GM18502 (cell line): Measurements from ENCODE around the gene TREM2.

Source experiments
- ATAC-seq: cut with Tn5 transposase; IDR thresholded peaks from one replicate; pipeline ENCODE4 v1.9.1; 2021; ENCODE audit warnings: mild to moderate bottlenecking; ENCODE audit not compliant: unreplicated experiment, poor library complexity

Gene TREM2

DNA sequence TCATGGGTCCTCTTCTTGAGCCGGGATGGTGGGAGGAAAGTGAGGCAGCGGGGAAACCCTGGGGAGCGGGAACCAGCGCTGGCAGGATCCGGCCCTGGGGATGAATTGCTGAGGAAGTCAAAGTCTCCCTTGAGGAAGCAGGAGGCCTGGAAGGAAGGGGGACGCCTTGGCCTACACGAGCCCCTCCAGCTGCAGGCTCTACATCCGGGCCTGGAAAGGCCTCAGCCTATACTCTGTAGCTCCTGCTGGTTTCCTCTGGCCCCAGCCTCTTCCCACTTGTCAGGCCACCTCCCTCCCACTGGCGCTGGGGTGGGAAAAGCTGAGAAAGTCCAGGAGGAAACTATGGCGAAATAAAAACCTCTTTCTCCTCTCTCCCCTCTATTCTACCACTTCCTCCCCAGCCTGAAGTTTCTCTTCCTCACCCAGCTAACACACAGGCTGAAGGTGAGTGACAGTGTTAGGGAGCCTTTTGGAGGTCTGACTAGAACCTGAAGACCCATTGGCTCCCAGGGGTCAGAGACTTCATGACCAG, 23.2 kb upstream of the TREM2 start:
- no peak for ATAC-seq

DNA sequence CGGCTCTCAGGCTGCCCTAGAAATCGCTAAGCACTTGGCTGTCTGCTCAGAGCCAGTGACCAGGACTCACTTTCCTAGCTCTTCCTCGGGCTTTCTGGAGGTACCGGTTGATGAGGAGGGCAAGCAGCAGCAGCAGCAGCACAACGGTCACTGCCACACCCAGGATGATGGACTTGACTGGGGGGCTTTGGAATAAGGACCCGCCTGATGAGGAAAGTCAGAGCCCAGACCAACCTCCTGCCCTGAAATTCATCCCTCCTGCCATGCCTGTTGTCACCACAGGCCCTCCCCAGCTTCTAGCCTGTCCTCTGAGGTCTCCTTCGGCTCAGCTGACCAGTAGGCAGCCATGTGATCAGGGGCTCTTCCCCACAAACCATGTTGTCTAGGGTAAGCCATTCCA, 21.8 kb upstream of the TREM2 start:
- ATAC-seq: no peak

DNA sequence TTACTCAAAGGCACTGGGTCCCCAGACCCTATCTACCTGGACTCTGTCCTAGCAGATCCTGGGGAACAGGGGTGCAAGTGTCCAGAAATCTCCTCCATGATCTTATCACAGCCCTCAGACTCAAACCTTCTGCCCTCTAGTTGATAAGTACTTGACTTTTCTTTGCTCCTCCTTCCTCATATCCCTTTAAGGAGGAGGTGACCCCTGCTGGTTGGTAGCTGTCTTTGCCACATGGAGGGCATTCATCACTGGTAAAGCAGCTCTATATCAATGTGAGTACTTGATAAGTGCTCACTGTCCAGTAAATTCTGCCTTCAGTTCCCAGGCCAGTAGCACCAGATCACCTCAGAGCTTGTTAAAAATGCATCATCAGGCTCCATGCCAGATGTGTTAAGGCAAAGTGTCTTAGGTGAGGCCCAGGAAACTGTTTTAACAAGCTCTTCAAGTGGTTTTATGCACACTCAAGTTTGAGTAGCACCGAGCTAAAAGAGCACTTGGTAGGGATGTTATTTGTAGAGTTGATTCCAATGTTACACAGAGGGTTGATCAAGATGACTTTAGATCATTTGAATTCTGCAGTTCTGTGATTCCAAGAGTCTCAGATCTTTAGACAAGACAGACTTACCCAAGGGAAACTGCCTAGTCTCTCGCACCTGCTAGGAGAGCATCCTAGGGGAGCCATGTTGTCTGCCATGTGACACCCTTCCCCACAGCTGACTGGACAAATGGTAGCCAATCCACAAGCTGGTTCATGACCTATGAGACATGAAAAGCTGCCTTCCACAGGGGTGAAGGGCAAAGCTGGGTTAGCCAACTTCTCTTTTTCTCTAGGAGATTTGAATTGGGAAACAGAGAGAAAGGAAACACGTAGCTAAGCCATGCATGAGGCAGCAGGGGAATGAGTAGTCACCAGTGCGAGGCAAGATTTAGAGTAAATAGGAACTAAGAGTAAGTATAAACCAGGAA, 19.4 kb upstream of the TREM2 start:
- ATAC-seq: peak; percentile 71

DNA sequence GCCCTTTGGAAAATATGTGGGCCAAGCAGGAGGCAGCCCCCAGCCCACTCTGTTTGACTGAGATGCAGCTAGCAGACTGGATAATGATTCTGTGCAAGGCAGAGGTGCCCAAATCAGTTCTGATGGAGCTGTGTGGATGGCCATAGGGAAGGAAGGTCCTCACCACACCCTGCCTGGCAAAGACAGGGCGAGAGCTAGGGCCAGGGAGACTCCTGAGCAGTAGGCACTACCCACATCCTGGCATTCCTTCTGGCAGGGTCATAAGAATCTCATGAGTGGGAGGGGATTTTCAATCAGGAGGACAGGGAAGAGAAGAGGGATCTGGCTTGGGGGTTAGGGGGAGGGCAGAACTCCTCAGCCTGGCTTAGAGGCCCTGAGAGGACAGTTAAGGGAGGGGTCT, 18.6 kb upstream of the TREM2 start:
- no peak for ATAC-seq

DNA sequence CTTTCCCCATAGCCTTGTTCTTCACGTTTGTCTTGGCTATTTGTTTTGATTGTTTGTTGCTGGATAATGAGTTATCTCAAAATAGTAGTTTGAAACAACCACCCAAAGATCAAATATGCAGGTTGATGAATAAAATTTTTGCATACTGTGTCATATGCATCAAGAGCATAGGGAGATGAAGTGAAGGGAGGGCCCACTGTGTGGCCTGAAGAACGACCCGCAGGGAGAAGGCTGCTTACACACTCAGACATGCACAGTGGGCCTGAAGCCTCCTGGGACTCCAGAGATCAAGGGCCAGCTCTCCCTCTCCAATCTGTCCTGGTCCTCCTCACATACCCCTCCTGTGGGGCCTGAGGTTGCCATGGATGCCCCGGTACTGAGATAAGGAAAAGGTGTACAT, 16.2 kb upstream of the TREM2 start:
- ATAC-seq: no peak

DNA sequence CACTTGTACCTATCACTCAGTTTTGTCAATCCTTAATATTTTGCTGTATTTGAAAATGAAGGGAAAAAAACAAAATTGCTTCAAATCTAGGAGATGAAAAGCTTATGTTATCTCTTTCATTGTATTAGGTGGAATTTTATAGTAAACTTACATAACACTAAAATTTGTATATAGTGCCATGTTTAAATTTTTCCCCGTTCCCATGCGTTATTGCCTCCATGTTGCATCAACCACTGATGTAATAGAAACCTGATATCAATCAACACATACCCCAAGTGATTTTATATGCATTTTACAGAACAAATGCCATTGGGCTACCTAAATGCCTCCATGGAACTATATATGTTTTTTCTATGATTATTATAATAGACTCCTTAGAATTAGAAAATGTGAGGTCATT, 14.8 kb upstream of the TREM2 start:
- no peak for ATAC-seq

DNA sequence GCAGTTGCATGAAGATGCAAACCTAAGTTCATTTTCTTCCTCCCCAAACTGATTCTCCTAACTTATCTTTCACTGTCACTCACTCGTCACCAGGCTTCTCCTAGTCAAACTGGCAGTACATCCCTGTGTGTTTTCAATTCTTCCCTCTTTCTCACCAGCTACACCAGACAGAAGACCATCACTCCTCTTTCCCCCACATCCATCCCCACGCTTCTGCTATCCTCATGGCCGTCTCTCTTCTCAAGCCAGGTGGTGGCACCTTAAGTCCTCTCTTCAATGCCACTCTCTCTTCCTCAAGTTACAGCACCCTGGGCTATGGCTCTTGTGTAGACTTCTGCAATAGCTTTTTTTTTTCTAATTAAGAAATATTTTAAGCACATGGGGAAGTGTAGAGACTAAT, 14.4 kb upstream of the TREM2 start:
- ATAC-seq: no peak

DNA sequence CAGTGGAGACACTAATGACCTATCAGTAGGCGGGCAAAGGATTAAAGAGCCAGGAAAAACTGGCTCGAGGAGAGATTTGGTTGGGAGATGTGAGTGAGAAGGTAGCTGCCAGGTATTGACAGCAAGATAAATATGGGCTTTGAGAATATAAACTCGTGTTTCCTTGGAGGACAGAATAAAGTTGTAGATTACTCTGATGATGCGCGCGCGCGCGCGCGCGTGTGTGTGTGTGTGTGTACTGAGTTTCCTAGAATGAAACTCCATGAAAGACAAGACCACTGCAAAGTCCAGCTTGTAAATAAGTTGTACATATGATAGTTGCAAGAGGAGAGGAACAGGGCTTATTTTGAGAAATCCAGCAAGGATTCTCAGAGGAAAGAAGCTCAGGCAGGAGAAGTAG, 13.3 kb upstream of the TREM2 start:
- ATAC-seq: no peak

DNA sequence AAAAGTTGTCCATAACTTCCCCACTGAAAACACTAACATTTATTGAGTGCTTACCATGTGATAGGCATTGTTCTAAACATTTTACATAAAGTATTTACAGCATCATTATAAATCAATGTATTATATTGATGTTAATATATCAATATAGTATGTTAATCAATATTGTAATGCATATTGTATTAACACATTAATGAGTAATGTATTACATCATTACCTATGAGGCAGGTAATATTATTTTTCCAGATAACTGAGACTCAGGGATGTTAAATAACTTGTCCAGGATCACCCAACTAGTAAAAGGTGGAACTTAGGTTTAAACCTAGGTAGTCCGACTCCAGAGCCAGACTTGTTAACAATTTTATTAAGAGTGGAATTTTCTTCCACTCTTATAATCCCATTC, 12.2 kb upstream of the TREM2 start:
- ATAC-seq: no peak

DNA sequence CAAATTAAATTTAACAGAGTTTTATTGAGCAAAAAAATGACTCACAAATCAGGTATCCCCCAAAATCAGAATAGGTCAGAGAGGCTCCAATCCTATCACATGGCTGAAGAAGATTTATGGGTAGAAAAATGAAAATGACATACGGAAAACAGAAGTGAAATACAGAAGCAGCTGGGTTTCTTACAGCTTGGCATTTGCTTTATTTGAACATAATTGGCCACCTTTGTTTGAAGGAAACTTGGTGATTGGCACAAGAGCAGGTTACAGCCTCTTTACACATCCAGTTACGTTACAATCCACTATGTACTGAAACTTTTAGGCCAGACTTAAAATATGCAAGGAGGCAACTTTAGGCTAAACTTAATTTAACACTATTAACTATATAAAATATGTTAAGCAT, 11.7 kb upstream of the TREM2 start:
- no peak for ATAC-seq

DNA sequence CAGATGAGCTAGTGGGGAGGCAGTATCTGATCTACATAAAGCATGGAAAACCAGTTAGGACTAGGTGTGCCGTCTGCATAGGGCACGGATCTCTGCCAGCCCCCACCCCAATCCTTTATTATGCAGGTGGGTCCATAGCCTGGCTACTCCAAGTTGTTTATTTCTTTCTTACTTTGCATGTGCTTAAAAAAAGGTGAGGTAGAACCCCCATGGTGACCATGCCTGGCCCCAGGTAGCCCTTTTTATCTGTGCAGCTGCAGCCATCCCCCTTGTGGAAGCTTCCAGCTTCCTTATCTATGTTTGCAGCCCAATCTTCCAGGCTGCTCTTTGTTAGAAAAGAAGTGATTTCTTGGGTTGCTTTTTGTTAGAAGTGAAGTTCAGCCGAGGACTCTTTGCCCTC, 9.0 kb upstream of the TREM2 start:
- no peak for ATAC-seq

DNA sequence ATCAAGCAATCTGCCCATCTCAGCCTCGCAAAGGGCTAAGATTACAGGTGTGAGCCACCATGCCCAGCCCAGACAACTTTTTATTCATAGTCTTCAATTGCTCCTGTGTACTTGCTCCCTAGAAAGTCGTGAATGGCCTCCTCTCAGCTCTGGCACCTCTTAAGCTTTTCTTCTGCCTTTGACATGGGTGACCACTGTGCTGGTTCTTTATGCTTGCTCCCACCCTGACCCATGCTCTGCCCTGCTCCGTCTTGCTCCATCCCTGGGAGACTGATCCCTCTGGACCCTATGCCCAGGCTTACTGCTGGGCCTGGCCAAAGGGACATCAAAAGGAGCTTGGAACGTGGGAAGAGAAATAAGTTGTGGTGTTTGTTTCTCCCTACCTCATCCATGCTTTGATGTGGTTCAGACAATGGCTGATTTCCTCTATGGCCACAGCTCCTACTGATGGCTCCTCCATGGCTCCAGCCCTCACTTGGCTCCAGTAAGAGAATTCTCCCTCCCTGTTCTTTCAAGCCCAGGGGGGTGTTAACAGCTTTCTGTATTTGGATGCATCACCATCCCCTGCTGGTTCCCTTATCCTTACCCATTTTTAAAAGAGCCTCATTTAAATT, 7.7 kb upstream of the TREM2 start:
- no peak for ATAC-seq

DNA sequence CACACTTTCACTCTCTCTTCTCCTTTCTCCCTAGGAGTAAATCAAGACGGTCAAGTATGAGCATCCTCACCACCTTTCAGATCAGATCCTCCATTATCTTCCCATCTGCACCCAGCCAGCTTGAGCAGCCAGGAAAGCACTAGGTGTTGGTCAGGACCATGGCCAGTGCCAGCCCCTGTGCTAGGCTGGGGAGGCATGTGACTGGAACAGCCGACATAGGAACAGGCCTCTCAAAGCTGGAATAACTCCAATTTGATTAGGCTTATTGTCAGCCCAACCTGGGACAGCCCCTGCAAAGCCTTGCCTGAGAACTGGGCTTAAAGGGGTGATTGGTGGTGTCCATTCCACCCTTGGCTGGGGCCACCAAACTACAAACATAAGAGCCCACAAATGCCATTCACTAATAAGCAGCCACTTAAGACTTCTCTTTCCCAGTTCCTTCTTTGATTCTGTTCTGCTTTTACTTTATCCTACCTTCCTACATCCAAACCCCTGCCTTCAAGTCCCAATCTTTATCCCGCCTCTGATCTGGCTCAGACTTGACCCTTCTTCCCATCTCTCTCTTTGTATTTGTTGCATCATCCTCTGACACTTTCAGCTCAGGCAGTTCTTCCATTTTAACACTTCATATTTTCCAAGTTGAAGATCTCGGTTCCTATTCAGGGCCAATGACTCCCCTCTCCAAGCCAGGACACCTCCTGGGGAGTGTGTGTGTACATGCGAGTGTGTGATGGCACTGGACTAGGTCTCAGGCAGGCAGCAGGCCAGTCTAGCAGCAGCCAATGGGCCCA, 4.5 kb upstream of the TREM2 start:
- ATAC-seq: no peak

DNA sequence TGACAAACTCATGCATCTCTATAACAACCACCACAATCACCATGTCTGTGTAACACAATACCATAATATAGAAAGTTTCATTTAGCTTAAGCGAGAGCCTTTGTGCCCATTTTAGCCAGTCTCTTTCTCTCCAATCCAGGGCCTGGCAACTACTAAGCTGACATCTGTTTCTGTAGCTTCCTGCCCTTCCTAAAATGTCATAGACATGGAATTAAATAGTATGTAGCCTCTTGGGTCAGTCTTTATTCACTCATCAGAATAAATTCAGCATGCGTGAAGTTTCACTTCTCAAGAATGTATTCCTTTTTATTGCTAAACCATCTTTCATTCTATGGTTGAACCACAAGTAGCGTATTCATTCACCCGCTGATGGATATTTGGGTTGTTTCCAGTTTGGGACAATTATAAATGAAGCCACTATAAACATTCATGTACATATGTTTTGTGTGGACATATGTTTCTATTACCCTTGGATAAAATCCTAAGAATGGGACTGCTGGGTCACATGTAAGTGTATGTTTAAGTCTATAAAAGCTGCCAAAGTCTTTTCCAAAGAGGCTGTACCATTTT, 1.7 kb upstream of the TREM2 start:
- no peak for ATAC-seq

DNA sequence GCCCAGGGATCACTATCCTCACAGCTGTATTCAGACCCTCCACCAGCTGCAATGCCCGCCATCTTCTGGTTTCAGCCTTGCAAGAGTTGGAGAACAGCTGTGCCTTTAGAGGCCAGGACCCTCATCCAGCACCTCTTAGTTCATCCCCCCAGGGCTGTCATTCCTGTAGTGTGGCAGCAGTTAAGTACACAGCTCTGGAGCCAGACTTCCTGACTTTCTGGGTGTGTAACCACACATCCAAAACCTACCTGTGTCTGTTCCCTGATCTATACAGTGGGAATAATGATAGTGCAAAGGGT, 452 bp upstream of the TREM2 start:
- no peak for ATAC-seq

DNA sequence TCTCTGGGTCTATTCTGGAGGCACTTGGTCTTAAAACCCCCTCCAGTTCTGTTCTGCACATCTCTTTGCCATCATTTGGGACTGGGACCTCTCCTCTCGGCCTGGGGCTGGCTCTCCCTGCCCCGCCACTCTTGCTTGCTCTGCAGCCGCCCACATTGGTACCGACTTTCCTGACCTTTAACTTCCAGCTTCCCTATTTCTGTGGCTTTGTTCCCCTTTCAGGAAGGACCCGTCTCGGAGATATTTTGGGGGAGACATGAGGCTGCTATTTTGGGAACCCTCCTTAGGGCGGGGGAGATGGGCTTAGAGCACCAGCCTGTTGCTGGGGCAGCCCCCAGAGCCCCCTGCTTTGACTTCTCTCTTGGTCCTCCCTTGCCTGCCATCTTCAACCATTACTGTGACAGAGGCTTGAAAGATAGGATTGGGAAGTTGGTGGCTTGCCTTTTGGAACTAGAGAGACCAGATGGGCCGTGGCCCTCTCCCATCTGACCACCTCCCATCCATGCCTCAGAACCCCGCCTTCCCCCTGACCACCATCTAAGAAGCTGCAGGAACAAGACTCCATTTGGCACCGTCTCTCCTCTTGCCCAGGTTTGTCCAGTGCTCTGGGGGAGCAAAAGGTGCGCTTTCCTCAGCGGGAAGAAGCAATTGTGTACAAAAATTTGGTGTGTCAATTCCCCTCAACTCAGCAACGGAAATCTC, 914 bp downstream of the TREM2 start:
- no peak for ATAC-seq

DNA sequence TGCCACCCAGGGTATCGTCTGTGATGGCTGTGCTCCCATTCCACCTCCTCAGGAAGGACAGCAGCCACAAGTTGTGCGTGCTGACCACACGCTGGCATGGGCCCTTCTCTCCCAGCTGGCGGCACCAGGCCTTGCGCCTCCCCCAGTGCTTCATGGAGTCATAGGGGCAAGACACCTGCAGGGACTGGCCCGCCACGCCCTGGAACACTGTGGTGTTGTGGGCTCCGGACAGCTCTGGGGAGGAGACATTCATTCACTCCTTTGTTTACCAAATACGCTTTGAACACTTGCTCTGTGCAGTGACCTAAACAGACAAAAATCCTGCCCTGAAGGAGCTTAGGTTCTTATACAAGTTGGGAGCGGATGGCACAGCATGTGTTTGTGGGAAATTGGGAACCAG, 1.5 kb downstream of the TREM2 start:
- ATAC-seq: no peak

DNA sequence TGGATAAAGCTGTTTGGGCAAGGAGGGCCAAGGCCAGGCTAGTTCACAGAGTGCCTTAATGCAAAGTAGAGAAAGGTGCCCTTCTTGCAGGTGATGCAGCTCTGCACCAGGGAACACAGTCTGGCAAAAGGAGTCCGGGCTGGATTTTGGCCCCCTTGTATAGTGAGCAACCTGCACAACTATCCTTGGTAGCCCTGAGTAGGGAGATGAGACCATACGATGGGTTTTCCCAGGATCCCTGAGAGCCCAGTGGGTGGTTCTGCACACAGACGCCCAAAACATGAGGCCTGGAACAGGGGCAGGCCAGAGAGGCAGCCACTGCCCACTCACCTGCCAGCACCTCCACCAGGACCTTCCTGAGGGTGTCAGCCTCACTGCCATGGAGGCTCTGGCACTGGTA, 2.0 kb downstream of the TREM2 start:
- ATAC-seq: no peak

DNA sequence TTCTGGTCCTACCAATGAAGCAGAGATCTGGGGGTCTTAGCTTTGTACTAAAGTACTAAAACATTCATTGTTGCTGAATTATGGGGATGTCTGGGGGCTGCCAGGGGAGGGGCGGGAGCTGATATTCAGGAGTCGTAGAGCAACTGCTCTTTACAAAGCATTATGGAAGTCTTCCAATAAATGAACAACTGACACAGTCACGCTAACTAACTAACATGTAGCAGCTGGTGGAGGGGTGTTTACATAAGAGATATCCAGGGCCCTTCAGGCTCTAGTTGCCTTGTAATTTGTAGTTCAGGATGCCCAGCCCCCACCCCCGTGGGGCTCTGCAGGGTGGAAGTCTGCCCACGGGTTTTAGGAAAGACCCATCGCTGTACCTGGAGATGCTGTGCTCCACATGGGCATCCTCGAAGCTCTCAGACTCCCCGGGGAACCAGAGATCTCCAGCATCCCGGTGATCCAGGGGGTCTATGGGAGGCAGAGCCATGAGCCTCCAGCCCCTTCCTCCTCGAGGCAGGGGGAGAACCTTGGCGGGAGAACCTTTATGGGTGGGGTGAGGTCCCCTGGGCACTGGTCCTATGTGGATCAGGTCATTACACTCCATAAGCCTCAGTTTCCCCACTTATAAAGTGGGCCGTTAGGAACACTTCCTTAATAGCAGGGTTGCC, 3.4 kb downstream of the TREM2 start:
- ATAC-seq: no peak

DNA sequence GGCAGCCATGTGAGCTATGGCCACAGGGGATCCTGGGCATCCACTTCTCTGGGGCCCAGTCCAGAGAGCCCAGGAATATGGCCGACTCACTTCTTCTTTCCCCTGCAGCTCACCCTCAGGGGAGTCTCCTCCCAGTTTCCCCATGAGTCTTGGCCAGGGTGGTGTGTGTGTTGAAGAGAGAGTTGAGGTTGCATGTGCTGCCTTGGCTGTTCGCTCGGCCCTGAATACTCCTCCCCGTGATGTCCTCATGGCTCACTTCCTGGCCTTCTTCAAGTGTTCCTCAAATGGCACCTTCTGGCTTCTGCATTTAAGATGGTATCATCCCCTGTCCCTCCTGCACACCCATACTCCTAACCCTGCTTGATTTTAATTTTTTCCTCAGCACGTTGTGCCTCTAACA, 5.6 kb downstream of the TREM2 start:
- ATAC-seq: no peak
